DMS 273 treated with DMSO at 0.1 percent for 48 hours (cell line): Measurements from ENCODE around the gene SCP2D1.
"Not testable (repeated sequence)": the region's sequence is repeated elsewhere in the genome, so short reads cannot be mapped to it uniquely, and the experiment has no call there.

ENCODE experiments used
- DNase-seq: peaks from one replicate; lab custom pipeline; 2025; lab: John Stamatoyannopoulos, UW

Gene SCP2D1

GRCh38 chr20:18813483-18813882 is at the start of gene SCP2D1:
Gene SCP2D1 (plus strand): TSS chr20:18813783. CDS start chr20:18813816, 33 bp downstream.
- DNase-seq = no peak

- no peak for DNase-seq
Measured at GRCh38 chr20:18767676-18768075, 45.9 kb upstream of the SCP2D1 start.

GRCh38 chr20:18773566-18773965 is 40.0 kb upstream of the SCP2D1 start:
- no peak for DNase-seq

- DNase-seq = no peak
Measured at GRCh38 chr20:18774207-18774606, 39.4 kb upstream of the SCP2D1 start.

- no peak for DNase-seq
Measured at GRCh38 chr20:18775633-18776032, 38.0 kb upstream of the SCP2D1 start.

- no peak for DNase-seq
Measured at GRCh38 chr20:18778690-18779392, 34.7 kb upstream of the SCP2D1 start.

GRCh38 chr20:18780385-18781130 is 33.0 kb upstream of the SCP2D1 start:
- no peak for DNase-seq

- no peak for DNase-seq
Measured at GRCh38 chr20:18781509-18781908, 32.1 kb upstream of the SCP2D1 start.

GRCh38 chr20:18783385-18783959 is 30.1 kb upstream of the SCP2D1 start:
- no peak for DNase-seq

- DNase-seq = not testable (repeated sequence)
Measured at GRCh38 chr20:18787046-18787445, 26.5 kb upstream of the SCP2D1 start.

GRCh38 chr20:18788021-18788420 is 25.6 kb upstream of the SCP2D1 start:
- DNase-seq = no peak

GRCh38 chr20:18790787-18791186 is 22.8 kb upstream of the SCP2D1 start:
- no peak for DNase-seq

GRCh38 chr20:18793625-18794427 is 19.8 kb upstream of the SCP2D1 start:
- DNase-seq = peak; percentile 76

- DNase-seq = no peak
Measured at GRCh38 chr20:18794428-18794787, 19.2 kb upstream of the SCP2D1 start.

- no peak for DNase-seq
Measured at GRCh38 chr20:18795366-18795765, 18.2 kb upstream of the SCP2D1 start.

GRCh38 chr20:18796282-18796833 is 17.2 kb upstream of the SCP2D1 start:
- DNase-seq = no peak

GRCh38 chr20:18801516-18801915 is 12.1 kb upstream of the SCP2D1 start:
- no peak for DNase-seq

GRCh38 chr20:18802012-18802634 is 11.5 kb upstream of the SCP2D1 start:
- no peak for DNase-seq

GRCh38 chr20:18805881-18806280 is 7.7 kb upstream of the SCP2D1 start:
- DNase-seq = no peak

- no peak for DNase-seq
Measured at GRCh38 chr20:18808712-18809111, 4.9 kb upstream of the SCP2D1 start.

- DNase-seq = no peak
Measured at GRCh38 chr20:18811186-18811585, 2.4 kb upstream of the SCP2D1 start.

- DNase-seq = no peak
Measured at GRCh38 chr20:18811904-18812303, 1.7 kb upstream of the SCP2D1 start.
